ENCODE results near the gene TMEM18. TPM values are rescaled to one million over a fixed set of nuclear protein-coding genes. Genes with fewer than 3 reads are reported as not detected.

TMEM18 gene
- total and polyA plus RNA-seq, 11 donors, result 7.0 to 20.0 (median 10.5) TPM

GRCh38 chr2:723761-724160 lies 46.6 kb upstream of the TMEM18 start:
- intact Hi-C loops (cut with DNase I), result no loop called here
- no peaks in the 10 kb centered on the region for H3K4me1 ChIP-seq
- no peaks in the 10 kb centered on the region for H3K36me3 ChIP-seq
- H3K27ac ChIP-seq, result no peak overlapping the region
- WGBS, 4 donors, result 71 to 80% (median 79%) methylated on average over 5 of the region's 5 CpGs
- ATAC-seq (no peak), DNase-seq (no peak)
- H3K4me3 ChIP-seq, result no peak overlapping the region
- peaks cover 0 to 18% (median 4%) of the 10 kb centered on the region in 9 donors for H3K27me3 ChIP-seq
- no peak for TF ChIP-seq POLR2A (IDR thresholded peaks at IDR 0.05)
- no peak for TF ChIP-seq CTCF (IDR thresholded peaks at IDR 0.05)
- H3K9me3 ChIP-seq, result no peaks in the 10 kb centered on the region

GRCh38 chr2:720842-721241 lies 43.6 kb upstream of the TMEM18 start:
- Histone ChIP-seq H3K9me3 (no peaks in the 10 kb centered on the region), H3K4me1 (no peaks in the 10 kb centered on the region), H3K27me3 (peaks cover 0 to 27% (median 4%) of the 10 kb centered on the region in 9 donors), H3K27ac (no peak overlapping the region), H3K4me3 (no peak overlapping the region), H3K36me3 (no peaks in the 10 kb centered on the region)
- DNase-seq, result no peak
- ATAC-seq, result no peak
- no peak for TF ChIP-seq POLR2A (IDR thresholded peaks at IDR 0.05)
- no peak for TF ChIP-seq CTCF (IDR thresholded peaks at IDR 0.05)
- WGBS, 4 donors, result 88 to 92% (median 90%) methylated on average over 21 of the region's 21 CpGs
- intact Hi-C loops (cut with DNase I), result no loop called here

- peaks cover 0 to 38% (median 4%) of the 10 kb centered on the region in 9 donors for H3K27me3 ChIP-seq
- H3K27ac ChIP-seq, result no peak overlapping the region
- DNase-seq (no peak), ATAC-seq (no peak)
- H3K4me3 ChIP-seq, result no peak overlapping the region
- WGBS, 4 donors, result 55 to 61% (median 56%) methylated on average over 9 of the region's 9 CpGs
- H3K36me3 ChIP-seq, result no peaks in the 10 kb centered on the region
- H3K4me1 ChIP-seq, result no peaks in the 10 kb centered on the region
- intact Hi-C loops (cut with DNase I), result loop anchor here in 3 of 10 donors (5.0 to 10.0 kb wide), 2 partner anchors 825 to 828 kb away; no protein-coding TSS in a partner anchor
- no peak for TF ChIP-seq POLR2A (IDR thresholded peaks at IDR 0.05)
- H3K9me3 ChIP-seq, result no peaks in the 10 kb centered on the region
These were observed 42.5 kb upstream of the TMEM18 start for GRCh38 chr2:719734-720133.

GRCh38 chr2:719191-719590 lies 42.0 kb upstream of the TMEM18 start:
- no peak overlapping the region for H3K4me3 ChIP-seq
- no peak for ATAC-seq
- no peak for TF ChIP-seq CTCF (IDR thresholded peaks at IDR 0.05)
- intact Hi-C loops (cut with DNase I), result loop anchor here in 3 of 10 donors (5.0 to 10.0 kb wide), 2 partner anchors 826 to 828 kb away; no protein-coding TSS in a partner anchor
- no peaks in the 10 kb centered on the region for H3K4me1 ChIP-seq
- H3K36me3 ChIP-seq, result no peaks in the 10 kb centered on the region
- peaks cover 0 to 39% (median 4%) of the 10 kb centered on the region in 9 donors for H3K27me3 ChIP-seq
- no peaks in the 10 kb centered on the region for H3K9me3 ChIP-seq
- no peak for DNase-seq
- H3K27ac ChIP-seq, result no peak overlapping the region

GRCh38 chr2:717661-718060 lies 40.5 kb upstream of the TMEM18 start:
- Histone ChIP-seq H3K9me3 (no peaks in the 10 kb centered on the region), H3K27ac (no peak overlapping the region), H3K4me1 (no peaks in the 10 kb centered on the region), H3K27me3 (peaks cover 0 to 45% (median 6%) of the 10 kb centered on the region in 9 donors), H3K4me3 (no peak overlapping the region), H3K36me3 (no peaks in the 10 kb centered on the region)
- WGBS, 4 donors, result 87 to 94% (median 90%) methylated on average over 5 of the region's 5 CpGs
- DNase-seq, result no peak
- ATAC-seq, result no peak
- intact Hi-C loops (cut with DNase I), result loop anchor here in 3 of 10 donors (5.0 to 10.0 kb wide), 2 partner anchors 827 to 830 kb away; no protein-coding TSS in a partner anchor
- TF ChIP-seq POLR2A (IDR thresholded peaks at IDR 0.05), result no peak

All from heart left ventricle (tissue), 16 donors.